AG20443 (cell line): Measurements from ENCODE around the gene C10orf105.
A peak's percentile ranks its signal among the peaks of the same experiment; 100 is the strongest.

Source experiments
- DNase-seq: peaks from one replicate; pipeline ENCODE4 v3.0.0; 2012; ENCODE audit warnings: low spot score, mixed read lengths

Gene C10orf105

DNA sequence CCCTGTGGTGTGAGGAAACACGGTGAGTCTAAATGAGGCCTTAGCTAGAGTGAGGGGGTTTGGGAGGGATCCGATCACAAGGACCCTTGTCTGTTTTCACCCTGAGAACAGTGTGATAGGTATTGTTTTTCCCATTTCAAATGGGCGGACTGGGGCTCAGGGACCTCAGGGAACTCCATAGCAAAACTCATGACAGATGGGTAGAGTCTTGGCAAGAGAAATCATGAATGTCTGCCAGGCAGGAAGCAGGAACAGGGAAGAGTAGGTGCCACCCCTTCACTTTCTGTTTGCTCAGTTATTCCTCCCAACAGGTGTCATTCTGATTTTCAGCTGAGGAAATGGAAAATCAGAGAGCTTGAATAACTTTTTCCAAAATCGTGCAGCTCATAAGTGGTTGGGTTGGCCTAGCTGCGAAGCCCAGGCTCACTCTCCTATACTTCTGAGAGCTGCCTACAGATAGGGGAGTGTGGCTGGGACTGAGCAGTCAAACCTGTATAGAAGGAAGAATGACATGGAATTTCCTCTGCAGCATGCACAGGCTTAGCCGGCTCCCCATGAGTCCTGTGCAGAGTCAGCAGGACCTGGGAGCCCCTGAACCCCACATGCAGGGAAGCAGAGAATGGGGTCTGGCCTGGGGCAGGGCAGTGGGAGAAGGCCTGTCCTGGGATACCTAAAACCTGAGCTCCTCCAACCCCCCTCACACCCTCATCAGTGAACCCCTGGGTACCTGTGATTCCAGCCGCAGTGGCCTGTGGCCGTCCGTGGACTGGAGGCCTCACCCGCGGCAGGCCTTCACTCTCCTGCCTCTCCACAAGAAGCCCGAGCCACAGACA lies 17.6 kb upstream of the C10orf105 start:
- no peak for DNase-seq

DNA sequence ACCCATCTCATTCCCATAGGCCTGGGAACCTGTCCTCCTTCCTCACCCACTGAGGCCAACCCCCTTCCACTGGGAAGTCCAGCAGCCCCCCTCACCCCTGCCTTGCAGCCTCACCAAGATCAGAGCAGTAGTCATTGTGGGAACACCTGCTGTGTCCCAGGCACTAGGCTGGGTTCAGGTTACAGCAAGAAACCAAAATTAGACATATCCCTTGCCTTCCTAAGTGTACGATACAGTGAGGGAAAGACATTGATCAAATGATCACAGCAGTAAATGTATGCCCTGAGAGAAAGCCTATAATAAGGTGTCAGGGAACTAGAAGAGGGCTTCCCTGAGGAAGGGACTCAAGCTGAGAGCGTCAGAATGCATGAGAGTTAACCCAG lies 17.0 kb upstream of the C10orf105 start:
- no peak for DNase-seq

DNA sequence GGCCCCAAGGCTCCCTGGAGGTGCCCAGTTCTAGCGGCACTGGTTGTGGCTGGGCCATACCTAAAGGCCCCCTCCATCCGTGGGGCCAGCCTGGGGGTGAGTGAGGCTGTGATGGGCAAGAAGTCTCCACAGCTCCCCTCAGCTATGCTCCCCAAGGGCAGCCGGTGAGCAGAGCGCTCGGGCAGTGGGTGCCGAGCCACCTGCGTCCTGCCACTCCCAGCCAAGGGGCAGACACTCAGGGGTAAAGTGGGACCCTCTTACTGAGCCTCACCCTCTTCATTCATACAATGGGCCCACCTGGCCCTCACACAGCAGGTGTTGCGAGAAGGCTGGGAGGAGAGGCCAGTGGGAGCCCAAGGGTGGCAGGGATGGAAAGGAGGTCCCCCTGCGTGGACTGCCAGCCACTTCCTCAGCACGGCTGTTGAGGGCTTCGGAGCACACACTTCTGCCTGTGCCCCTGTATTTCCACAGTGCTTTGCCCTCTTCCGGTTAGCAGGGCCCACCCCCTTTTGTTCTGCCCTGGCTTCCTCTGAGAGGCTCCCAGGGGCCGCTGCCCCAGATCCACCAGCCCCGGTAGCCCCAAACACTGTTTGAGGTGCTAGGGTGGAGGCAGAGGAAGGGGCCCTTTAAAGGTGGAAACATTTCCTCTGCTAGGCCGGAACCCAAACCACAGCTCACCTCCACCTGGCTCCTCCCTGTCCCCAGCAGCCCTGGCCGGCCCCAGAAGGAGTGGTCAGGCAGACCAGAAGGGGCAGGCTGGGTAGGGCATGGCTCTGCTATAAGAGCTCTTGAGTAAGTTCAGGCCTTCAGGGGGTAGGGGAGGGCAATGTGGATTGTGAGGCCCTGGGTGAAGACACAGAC lies 16.4 kb upstream of the C10orf105 start:
- no peak for DNase-seq

DNA sequence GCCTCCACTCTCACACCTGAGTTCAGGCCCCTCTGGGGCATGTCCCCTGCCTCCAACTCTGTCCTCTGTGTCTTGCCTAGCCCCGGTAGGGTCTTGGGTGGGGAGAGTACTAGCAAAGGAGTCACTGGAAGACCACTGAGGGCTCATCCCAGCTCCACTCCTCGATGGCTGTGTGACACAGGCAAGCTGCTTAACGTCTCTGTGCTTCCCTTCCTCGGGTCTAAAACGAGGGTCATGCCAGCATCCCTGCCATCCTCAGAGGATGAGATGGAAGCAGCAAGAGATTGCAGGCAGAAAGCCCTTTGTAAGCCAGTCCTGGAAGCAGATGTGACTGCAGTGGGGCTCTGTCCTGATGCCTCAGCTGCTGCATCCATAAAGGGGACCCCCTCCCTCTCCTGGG lies 15.2 kb upstream of the C10orf105 start:
- DNase-seq: no peak

DNA sequence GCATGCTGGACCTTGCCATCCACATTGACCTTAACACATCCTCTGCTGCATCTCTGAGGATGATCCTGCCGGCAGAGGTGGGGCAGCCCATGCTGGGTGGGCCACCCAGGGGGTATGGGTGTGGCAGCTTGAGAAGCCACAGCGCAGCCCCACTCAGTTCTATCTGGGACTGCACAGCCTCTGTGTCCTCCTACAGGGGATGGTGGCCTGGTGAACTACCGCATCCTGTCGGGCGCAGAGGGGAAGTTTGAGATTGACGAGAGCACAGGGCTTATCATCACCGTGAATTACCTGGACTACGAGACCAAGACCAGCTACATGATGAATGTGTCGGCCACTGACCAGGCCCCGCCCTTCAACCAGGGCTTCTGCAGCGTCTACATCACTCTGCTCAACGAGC lies 12.2 kb upstream of the C10orf105 start:
- no peak for DNase-seq

DNA sequence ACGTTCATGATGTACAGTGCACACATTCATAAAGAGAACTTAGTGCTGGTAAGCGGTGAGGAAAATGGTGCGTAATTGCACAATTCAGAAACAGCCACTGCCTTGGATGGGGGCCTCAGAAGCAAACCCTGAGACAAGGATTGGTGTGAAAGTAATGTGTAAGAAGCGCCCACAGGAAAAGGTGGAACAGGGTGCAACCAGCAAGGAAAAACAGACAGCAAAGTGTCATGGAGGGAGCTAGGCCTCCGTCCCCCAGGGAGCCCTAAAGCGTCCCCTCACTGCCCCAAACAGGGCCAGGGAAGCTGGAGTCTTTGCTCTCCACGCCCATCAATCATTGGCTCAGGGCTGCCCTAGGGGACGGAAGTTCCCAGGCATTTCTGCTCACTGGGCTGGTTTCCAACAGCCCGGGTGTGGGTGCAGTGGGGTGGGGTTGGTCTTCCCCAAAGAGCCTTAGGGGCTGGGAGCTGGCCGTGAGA lies 9.6 kb upstream of the C10orf105 start:
- DNase-seq: no peak

DNA sequence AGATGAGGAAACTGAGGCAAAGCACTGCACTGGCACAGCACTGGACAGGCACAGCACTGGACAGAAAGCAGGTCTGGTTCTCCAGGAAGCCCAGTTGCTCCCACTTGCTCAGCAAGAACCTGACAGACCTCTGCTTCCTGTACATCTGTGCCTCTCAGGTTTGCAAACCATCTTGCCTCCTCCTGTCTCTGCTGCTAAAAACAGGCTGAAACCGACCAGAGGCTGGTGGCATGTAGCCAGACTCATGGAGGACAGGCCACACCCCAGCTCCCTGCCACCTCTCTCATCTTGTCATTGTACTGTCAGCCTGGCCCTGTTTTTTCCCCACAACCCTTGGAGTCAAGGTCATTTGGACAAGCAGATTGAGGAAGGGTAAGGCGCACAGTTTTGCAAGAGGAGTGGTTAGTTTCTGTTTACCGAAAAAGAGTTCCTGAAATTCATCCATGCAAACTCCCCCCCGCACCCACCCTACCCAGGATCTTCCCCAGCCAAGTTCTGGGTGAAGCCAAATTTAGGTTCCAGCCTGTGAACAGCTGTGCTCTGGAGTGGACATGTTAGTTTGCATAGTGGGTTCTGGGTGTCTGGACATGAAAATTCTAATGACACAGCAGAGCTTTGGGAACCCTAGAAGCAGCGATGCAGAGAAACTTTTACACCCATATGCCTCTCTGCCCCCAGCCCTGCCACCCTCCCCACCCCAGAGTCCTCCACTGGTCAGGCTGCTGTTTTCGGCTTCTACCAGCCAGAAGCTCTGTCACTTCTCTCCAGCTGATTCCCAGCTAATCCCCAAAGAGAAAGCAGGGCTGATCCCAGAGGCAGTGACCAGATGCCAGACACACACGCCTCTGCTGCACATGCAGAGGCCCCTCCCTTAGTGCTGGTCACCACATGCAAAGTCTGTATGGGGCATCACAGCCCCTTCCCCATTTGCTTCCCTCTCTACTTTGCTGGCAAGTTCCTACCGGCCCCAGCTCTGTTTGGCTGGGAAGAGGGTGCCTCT lies 8.5 kb upstream of the C10orf105 start:
- peak; percentile 67 for DNase-seq

DNA sequence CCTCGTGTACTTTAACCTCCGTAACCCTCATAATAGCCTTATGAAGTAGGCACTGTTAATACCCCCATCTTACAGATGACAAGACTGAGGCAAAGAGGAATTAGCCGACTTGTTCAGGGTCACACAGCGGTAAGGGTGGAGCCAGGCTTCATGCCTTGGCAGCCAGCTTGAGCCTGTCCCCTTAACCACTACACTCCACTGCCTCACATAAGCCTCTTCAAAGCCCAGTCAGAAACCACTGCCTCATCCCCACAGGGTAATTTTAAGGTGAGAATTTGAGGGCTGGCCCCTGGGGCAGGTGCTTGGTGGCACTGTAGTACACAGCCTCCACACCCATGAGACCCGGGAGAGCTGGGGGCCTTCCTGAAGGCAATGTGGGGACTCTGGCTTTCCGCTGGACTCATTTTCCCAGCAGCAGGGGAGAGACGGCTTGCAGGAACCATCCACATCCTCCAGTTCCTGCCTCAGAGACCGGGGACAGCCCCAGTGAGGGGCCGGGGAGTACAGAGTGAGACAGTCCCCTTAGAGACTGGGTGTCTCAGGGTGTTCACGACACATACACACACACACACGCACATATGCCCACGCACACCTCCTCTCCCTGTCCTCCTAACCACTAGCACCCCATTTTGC lies 7.6 kb upstream of the C10orf105 start:
- DNase-seq: no peak

DNA sequence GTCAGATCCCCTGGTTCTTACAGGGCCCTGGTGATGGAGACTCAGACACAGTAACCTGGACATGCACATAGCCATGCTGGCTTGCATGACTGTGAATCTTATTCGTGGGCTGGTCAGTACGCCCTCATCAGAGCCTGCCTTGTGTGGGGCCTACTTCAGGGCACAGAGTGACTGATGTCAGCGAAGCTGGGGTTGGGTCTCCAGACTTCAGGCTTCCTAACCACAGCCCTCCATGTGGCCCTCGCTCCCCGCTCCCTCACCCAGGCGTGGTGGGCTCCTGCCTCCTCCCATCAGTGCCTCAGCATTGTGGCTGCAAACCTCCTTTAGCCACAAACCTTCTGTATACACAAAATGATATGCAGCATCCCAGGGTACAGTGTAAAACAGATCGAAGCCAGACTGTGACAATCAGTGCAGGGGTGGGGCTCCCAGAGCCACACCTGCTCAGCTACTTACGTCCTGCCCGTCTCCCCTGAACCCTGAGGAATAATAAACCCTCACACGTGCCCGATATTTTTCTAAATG lies 7.1 kb upstream of the C10orf105 start:
- no peak for DNase-seq

DNA sequence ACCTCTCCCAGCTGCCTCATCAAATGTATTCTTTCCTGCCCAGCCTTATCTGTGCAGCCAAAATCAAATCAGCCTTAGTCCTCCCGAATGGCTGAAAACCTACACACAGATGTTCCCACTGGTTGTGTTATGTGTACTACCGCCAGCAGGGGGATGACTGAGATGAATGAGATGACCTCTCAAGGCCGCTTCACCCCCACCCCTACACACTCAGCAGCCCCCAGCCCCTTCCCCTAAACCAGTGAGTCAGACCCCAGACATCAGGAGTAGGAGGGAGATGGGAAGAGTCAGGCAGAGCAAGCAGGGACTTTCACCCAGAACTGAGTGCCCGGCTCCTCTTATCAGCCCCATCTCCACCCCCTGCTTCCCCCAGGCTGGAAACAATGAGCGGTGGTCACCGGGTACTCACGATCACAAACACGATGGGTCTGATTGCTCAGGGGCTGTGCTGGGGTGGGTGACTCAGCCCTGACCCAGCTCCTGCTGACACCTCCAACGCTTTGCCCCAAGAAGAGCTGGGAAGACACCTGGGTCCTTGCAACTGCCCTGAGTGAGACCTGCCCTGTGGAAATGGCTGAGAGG lies 6.5 kb upstream of the C10orf105 start:
- DNase-seq: peak; percentile 47

DNA sequence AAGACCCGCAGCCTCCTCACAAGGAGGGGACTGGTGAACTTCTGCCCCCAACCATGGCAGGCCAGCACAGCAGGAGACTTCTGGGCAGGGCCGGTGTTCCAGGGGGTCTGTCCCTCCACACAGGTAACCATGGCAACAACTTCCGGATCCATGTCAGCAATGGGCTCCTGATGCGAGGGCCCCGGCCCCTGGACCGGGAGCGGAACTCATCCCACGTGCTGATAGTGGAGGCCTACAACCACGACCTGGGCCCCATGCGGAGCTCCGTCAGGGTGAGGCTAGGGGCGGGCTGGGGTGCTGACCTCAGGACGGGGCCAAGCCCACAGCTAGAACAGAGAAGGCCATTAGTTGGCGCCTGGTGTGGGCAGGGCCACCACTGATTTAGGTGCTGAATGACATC lies 5.7 kb upstream of the C10orf105 start:
- no peak for DNase-seq

DNA sequence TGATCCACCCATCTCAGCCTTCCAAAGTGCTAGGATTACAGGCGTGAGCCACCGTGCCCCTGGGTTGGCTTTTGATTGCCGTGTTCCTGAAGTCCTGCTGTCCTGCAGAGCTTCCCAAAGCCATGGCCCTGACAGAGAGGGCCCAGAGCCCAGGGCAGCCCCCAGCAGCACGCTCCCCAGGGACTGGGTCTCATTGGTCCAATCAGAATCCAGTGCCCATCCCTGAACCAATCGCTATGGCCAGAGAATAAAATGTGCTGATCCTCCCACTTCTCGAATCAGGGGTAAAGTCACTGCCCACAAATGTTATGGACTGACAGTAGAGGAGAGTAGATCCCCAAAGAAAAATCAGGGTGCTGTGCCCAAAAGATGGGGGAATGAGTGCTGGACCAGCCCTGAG lies 5.0 kb upstream of the C10orf105 start:
- DNase-seq: no peak

DNA sequence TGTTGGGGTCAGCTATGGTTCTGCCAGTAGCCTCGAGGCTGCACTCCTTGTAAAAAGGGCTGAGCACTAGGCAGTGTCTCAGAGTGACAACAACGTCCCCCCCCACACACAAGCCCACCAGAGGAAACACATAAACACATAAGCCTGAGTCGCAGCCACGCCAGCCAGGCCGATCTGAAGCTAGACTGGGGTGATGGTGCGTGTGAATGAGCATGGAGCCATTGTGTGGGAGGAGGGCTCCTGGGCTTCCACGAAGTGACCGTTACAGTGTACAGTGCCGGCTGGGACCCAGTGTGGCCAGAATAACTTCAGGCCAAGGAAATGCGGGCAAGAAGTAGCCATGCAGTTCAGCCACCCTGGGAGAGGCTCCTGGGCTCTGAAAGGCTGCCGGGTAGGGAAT lies 3.7 kb upstream of the C10orf105 start:
- DNase-seq: no peak

DNA sequence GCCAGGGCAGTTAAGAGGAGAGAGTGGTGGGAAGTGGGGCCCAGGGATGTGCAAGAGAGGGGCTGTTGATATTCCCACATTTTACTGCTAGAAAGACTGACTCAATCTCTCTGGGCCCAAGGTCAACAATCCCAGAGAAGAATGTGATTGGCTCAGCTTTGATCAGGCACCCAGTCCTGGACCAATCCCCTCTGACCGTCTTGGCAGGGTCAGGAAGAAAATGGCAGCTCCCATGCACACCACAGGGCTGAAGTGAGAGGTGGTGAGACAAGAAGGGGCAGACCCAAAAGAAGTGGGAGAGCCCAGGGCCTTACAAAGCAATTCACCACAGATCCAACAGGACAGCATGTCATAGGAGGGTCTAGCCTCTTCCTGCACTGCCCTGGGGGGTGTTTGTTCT lies 3.3 kb upstream of the C10orf105 start:
- no peak for DNase-seq

DNA sequence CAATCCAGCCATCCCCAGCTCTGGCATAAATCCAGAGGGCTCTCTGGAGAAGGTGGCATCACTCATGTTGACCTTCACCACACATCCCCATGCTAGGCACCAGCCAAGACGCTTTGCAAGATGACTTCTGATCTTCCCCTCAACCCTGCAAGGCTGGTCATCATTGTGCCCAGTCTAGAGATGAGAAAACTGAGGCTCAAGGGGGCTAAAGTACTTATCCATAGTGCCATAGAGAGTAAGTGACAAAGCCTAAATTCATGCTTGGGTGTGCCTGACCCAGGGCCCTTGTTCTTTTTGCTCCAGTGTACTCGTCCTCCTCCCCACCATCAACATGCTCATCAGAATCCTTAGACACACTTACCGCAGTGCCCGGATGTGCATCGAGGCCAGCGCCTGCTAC lies 1.7 kb upstream of the C10orf105 start:
- DNase-seq: no peak

DNA sequence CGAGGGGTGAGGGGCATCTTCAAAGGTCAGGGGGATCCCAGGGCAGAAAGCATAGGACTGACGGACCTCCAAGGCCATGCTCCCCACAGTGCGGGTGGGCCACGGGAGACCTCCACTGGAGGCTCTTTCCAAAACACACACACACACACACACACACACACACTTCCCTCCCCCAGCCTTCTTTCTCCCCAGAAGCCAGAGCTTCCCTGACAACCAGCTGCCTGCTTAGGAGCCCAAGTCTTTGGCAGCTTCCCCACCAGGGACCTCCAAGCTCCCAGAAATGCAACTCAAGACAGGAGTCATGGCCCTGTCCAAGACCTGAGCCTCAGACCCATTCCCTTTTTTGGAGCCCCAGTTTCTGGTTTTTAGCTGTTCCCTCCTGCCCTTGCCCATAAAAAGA lies 710 bp upstream of the C10orf105 start:
- DNase-seq: no peak

DNA sequence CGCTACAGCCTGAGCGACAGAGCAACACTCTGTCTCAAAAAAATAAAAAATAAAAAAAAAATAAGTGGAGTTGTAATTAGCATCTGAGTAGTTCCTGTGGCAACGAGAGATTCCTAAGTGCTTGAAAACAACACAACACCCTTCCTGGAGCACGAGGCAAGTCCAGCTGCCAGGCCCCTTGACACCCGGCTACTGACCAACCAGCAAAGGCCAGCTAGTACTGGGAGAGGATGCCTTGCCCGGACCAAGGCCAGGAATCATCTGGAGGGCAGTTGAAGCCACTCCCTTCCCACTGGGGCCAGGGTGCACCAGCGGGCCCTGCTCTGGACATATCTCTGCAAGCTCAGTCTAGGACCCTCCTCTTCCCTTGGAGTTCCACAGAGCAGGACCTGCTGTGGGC lies 536 bp downstream of the C10orf105 start:
- DNase-seq: peak; percentile 82

DNA sequence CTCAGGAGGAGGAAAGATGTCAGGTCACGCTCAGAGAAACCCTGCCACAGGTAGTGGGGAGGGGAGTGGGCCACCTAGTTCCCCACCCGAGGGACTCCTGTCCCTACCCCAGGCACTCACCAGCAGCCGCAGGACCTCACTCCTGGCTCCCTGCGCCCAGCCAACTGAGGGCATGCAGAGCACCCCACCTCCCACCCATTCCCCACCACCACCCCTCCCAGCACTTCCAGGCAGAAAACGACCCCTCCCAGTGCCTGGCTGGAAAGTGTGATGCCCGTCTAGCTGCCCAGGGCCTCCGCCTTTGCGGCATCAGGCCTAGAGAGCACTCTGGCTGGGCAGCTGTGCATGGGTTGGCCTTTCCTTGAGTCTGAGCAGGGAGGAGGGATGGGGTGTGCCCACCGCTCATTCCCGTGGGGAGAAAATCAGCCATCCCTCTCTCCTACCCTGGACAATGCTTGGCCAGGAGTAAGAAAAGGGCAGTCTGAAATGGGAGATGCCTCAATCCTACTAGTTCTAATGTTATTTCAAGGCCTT lies 1.3 kb downstream of the C10orf105 start:
- DNase-seq: no peak

DNA sequence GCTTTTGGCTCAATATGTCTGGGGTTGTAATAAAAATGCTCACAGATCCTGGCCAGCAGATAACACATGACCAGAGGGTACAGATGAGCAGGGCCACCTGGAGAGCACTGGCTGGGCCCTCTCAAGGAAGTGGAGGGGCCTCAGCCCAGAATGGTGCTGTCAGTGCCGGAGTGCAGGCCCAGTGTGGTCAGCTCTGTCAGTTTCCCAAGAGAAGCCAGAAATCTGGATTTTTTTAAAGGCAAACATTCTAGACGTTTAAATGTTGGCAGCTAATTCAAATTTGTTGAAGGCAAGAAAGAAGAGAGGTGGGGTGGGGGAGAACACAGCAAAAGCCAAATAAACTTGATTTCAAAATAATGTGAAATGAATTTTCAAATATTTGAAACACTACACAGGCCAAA lies 2.0 kb downstream of the C10orf105 start:
- DNase-seq: no peak

DNA sequence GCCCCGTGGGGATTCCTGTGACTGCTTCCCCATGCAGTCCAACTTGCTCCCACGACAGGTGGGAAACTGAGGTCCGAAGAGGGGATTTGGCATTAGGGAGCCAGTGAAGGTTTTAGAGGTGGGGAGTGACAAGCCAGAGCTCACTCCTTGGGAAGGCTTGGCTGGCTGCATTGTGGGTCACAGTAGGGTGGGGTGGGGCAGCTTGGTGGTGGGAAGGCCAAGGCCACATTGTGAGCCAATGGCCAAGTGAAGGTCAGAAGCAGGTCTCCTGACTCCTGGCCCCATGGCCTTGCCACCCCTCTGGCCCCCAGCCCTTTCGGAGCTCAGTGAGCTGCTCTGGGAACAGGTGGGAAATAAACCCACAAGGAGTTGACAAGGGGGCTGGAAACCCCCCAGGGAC lies 2.5 kb downstream of the C10orf105 start:
- no peak for DNase-seq

DNA sequence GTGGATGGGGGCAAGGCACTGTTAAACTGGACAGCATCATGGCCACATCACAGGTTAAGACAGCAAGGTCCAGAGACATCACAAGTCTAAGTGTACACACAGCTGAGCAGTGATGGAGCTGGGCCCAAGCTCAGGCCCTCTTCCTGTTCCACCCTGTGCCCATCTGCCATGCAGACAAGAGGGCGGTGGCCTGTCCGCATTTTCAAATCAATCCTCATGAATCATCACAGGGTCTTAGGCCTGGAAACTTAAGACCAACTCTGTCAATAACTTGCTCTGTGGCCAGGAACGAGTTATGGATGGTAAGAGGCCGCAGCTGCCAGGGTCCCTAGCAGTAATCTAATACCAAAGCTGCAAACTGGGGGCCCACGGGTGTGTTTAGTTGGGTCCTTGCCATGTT lies 3.2 kb downstream of the C10orf105 start:
- DNase-seq: no peak
